Activated CD4-positive, CD25-positive, alpha-beta regulatory T cell treated with anti-CD3 and anti-CD28 coated beads, Interleukin-2, amount 50 U/mL, for 16 hours (primary cell): Measurements from ENCODE around the gene EXOC4.

Experiments
- DNase-seq: peaks from one replicate; pipeline ENCODE4 v3.0.0-alpha.2; 2020; ENCODE audit warnings: low read depth, low spot score

Gene EXOC4

DNA sequence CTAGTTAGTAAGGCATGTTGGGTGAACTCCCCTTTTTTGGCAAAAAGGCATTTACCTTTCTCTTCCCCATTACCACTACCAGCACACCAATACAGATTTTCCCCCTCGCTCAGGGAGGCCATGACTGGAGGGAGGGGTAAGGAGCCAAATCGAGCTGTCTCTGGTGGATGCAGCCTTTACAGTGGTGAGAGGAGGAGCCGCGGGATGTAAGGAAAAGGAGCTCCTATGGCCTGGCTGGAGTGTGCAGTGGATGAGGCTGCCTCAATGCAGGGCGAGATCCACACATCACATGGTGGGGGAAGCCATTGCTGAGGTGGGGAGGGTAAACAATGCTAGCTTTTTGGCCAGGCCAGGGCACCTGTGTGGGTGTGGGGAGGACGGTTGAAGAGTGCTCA is 416.2 kb downstream of the EXOC4 start:
- no peak for DNase-seq

GRCh38 chr7:133670250-133670649 is 417.4 kb downstream of the EXOC4 start:
- DNase-seq: no peak

- no peak for DNase-seq
Measured at GRCh38 chr7:133672866-133673265, 420.0 kb downstream of the EXOC4 start.

DNA sequence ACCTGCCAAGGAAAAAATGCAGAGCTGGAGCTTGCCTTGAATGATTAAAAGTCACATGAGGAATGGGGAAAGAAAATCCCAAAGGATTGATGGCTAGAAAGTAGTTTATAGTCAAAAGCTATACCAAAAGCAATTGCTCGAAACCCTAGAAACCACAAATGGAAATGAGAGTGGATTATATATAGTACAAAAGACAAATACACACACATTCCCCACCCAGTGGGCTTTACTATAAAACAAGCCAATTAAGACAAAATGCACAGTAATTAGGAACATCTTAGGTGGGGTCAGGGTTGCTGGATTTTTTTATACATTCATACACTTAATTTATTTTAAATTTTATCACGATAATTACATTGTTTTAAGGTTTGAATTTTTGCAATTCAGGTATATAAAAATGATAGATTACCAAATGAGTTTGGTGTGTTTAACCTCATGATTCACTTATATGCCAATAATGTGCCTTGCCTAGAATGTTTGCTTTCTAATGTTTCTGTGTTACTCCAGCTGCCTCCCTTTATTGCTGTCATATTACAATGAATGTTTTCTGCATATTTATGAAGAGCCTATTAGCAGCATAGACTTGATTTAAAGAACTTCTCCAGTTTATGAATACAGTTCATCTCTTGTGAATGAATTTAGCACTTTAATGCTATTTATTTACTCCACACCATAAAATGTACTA is 421.3 kb downstream of the EXOC4 start:
- DNase-seq: no peak

DNA sequence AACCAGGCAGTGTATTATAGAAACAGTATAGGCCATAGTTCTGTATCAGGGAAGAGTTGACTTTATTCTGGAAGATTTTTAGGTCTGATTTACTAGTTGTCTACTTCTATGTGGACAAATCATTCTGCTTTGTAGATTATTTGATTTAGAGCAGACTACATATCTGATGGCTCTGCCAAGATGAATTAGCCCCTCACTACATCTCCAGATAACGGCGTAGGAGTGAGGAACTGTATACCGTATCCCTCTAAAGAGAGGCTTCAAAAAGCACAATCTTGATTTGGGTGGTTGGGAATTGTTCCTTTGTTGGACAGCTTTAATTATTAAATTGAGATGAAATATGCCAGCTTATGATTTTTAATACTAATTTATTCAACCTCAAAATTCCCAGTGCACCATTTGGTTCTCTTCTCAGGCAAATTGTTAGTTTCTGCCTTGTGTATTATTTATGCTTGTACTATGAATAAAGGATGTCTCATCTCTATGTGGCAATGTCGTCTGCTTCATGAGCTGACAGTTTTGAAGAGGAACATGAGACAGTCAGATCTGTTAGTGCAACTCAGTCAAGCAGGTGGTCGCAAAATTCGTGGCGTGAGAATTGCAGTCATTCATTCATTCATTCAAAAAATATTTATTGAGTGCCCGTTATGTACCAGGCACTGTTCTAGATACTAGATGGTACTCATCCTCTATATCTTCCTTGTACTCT is 422.8 kb downstream of the EXOC4 start:
- no peak for DNase-seq

DNA sequence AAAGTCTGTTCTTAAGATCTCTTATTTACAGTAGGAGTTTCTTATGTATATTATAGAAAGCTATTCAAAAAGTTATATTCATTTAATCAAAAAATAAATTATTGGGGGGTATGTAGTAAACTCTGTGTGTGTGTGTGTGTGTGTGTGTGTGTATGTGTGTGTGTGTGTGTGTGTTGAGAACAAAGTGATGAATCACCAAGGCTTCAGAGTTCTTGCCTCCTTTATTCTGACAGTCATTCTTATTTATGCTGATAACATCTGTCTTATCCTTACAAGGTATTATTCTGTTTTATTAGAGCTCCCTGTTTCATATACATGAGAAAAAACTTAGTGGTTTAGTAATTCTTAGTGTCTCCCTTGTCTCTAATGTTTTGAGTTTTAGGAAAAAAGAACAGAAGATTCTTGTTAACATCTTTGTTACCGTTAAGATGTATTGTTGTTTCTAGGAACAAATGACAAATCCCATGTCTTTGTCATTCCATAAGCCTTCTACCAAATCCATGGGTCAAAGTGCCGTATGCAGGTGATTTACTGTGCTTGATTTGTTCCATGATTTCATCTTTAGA is 424.0 kb downstream of the EXOC4 start:
- DNase-seq: no peak

- DNase-seq: no peak
Measured at GRCh38 chr7:133678137-133678814, 425.4 kb downstream of the EXOC4 start.

GRCh38 chr7:133679977-133680376 is 427.1 kb downstream of the EXOC4 start:
- DNase-seq: no peak

DNA sequence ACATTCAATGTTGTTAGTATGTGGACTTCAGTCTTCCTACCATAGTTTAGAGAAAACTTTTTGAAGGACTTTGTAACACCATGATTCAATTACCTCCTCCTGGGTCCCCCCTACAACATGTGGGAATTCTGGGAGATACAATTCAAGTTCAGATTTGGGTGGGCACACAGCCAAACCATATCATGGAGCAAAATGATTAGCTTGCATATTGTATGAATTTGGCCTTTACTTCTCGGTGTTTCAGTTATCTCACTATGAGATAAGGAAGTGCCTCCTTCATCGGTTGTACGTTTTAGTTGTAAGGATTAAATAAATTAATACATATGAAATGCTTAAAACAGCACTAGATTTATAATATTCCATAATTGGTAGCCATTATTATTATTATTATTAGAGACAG is 428.7 kb downstream of the EXOC4 start:
- no peak for DNase-seq

GRCh38 chr7:133682364-133683181 is 429.7 kb downstream of the EXOC4 start:
- no peak for DNase-seq

DNA sequence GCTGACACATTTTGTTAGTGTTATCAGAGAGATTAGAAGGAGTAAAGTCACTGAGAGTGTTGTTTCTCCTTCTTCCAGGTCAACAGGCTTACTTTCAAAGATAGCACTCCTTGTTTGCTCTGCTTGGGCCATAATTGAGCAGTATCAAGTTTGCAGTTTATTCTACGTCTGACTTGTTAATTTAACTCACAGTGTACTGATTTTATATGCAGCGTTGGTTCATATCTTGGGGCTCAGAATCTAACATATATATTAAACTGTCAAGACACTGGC is 430.2 kb downstream of the EXOC4 start:
- no peak for DNase-seq

DNA sequence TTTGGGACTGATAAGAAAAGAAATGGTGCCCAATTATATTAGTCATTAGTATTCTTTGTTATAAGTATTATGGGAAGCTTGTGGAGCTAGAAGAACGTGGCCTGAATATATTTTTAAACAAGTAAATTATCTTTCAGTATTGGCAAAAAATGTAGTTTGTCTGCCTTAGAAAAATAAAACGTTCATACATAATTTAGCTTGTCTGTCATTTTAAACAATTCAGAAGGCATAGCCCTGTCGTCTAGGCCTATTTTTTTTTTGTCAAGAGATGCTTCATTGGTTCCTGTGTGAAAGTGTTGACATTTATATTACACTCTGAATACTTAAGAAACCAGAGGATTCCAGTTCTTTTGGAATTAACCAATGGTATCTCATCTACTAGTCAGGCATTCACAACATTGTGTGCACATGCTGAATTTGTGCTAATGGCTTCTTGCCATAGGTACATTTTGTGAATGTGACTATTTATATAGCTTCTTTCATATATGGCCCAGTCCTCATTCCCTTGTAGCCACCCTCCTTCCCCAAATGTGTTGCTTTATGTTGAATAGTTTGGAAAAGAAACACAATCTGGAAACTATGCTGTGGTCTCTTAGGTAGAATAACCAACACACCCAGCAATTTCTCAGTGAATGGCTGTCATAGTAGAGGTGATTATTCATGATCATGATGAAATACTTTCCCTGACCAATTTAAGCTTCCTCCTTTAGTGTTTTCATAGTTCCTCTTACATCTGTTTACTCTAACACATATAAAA is 435.8 kb downstream of the EXOC4 start:
- no peak for DNase-seq

GRCh38 chr7:133690740-133691139 is 437.9 kb downstream of the EXOC4 start:
- DNase-seq: no peak

DNA sequence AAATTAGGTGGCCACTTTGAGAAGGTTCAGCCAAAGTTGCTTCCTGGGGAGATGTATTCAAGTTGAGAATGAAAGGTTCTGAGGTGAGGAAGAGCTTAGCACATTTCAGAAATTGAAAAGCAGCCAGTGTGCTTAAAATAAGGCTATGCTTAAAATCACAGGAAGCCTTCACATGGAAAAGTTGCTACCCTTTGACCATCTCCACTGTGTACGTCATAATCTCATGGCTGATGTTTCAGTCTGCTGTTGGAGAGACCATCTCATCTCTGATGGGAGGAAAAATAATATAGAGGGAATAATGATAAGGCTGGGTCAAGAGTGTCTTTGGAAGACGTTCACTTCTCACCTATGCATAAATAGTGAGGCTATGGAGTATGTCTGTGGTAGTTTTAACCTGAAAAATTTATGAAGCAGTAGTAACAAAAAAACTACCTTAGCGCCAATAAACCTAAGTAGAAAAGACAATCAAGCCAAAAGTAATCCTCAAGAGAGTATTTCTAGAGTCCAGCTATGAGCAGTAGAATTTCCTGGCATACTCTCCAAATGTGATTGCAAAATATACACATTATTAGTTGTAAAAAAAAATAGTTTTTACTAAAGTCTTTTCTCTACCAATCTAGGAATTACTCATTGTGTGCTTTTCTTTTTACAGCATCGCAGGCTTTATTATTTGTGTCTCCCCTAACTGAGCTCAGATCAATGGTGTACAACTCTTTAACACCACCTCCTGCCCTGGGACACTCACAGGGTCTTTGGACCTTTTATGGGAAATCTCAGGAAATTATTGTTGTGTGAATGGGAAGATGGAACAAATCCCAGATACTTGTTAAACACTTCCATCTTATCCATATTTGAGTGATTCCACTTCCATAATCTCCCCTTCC is 439.1 kb downstream of the EXOC4 start:
- no peak for DNase-seq

- no peak for DNase-seq
Measured at GRCh38 chr7:133693281-133693680, 440.4 kb downstream of the EXOC4 start.

GRCh38 chr7:133696056-133696455 is 443.2 kb downstream of the EXOC4 start:
- DNase-seq: no peak

- no peak for DNase-seq
Measured at GRCh38 chr7:133697585-133697984, 444.7 kb downstream of the EXOC4 start.

DNA sequence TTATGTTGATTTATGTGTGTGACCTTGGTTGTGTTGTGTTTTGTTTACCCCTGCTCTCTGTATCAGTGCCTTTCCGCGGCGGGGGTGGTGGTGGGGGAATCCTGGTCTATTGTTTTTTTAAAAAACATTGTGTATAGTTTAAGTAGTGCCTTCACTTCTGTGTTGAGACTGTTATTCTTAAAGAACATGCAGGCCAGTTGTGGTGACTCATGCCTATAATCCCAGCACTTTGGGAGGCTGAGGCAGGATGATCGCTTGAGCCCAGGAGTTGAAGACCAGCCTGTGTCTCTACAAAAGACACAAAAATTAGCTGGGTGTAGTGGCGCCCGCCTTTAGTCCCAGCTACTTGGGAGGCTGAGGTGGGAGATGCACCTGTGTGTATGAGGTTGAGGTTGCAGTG is 445.2 kb downstream of the EXOC4 start:
- DNase-seq: no peak

DNA sequence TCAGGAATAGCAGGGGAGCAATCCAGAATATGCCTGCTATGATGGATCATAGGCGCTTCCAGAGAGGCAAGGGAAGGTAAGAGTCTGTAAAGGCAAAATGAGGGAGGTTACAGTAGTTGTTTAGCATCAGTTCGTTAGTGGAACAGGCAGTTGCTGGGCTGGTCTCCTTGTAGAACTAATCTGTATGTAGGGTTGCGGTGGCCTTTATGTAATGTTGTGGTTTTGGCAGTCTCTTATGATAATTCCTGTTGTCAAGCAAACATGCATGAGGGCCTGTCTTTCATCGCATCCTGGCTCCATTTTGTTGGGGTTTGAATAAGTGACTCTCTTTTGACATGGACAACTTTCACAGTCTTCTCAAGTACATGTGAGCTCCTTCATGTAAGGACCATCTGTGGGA is 446.5 kb downstream of the EXOC4 start:
- no peak for DNase-seq

DNA sequence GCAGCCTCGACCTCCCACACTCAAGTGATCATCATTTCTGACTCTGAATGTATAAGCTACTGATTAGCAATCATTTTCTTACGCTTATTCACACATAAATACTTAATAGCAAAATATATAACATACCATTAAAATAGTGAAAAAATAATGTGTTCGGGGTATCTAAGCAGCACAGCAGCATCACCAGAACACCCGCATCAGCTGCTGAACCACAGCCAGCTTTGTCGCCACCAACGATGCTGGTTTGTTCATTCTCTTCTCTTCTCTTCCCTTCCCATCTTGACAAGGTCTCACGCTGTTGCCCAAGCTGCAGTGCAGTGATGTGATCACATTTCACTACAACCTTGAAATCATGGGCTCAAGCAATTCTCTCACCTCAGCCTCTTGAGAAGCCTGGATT is 449.2 kb downstream of the EXOC4 start:
- DNase-seq: no peak
